Esophagus (tissue), 2 donors: Measurements from ENCODE around the gene PIGR. TPM values are rescaled to one million over a fixed set of nuclear protein-coding genes. Genes with fewer than 3 reads are reported as not detected.

Source experiments
- H3K27ac ChIP-seq, 2 donors: one replicate each; pipeline ENCODE4 v1.5.1; 2013; ENCODE audit warnings: low read depth in 2 of 2, mild to moderate bottlenecking in 2 of 2, inconsistent platforms in 1 of 2, low read length in 1 of 2, moderate library complexity in 1 of 2
- H3K27me3 ChIP-seq, 2 donors: one replicate each; pipeline ENCODE4 v1.6.1; 2013; ENCODE audit warnings: low read length in 2 of 2, control low read depth in 1 of 2, mild to moderate bottlenecking in 1 of 2; ENCODE audit not compliant: insufficient read depth in 2 of 2, control insufficient read depth in 1 of 2
- H3K36me3 ChIP-seq, 2 donors: one replicate each; pipeline ENCODE4 v1.6.1; 2013; ENCODE audit warnings: low read length in 1 of 2; ENCODE audit not compliant: control insufficient read depth in 2 of 2, insufficient read depth in 2 of 2
- H3K4me1 ChIP-seq, 2 donors: one replicate each; pipeline ENCODE4 v1.6.1; 2013; ENCODE audit warnings: low read length in 1 of 2; ENCODE audit not compliant: control insufficient read depth in 2 of 2, insufficient read depth in 2 of 2
- H3K4me3 ChIP-seq, 2 donors: one replicate each; pipeline ENCODE4 v1.5.1; 2013; ENCODE audit warnings: low read length in 2 of 2, mild to moderate bottlenecking in 2 of 2, low read depth in 1 of 2, moderate library complexity in 1 of 2
- H3K9me3 ChIP-seq, 2 donors: one replicate each; pipeline ENCODE4 v1.6.1; 2013; ENCODE audit warnings: mild to moderate bottlenecking in 2 of 2, low read depth in 1 of 2, low read length in 1 of 2, moderate library complexity in 1 of 2; ENCODE audit not compliant: control insufficient read depth in 2 of 2, insufficient read depth in 1 of 2
- WGBS, 2 donors: extraction: QIAGEN DNeasy Blood & Tissue Kit; methylation state at CpG; one replicate each; pipeline ENCODE4 v1.1.7; 2013; 5-methylcytosine and 5-hydroxymethylcytosine counted together
- polyA plus RNA-seq, 2 donors: library from polyadenylated mRNA; stranded (reverse); fragments of 200-250 nt; gene quantifications; one replicate each; pipeline ENCODE4 v1.2.3, GENCODE V29; 2013
- donor health status: healthy with polysubstance abuse.
- donor health status: Bipolar disorder and iron deficiency.

The PIGR gene
- 1 to 10 TPM in 1 of 2 donors, under 1 TPM in 1; 0.24 to 1.2 TPM for polyA plus RNA-seq

GRCh38 chr1:206946261-206946660 lies at the start of gene PIGR:
PIGR (minus strand) TSS chr1:206946466; CDS start chr1:206940531, 5,935 bp downstream.
- no peaks in the 10 kb centered on the region for H3K27me3 ChIP-seq
- WGBS, 2 donors = 59 to 71% methylated on average over 7 of the region's 7 CpGs
- H3K4me3 ChIP-seq = no peak within 1 kb of the TSS
- H3K27ac ChIP-seq = no peak within 1 kb of the TSS
- H3K4me1 ChIP-seq = peaks cover 0 to 2% of the 10 kb centered on the region in 2 donors
- no peaks in the 10 kb centered on the region for H3K36me3 ChIP-seq
- H3K9me3 ChIP-seq = no peaks in the 10 kb centered on the region

GRCh38 chr1:206992790-206993189 lies 46.5 kb upstream of the PIGR start:
- no peak overlapping the region for H3K4me3 ChIP-seq
- H3K27ac ChIP-seq = no peak overlapping the region
- H3K27me3 ChIP-seq = no peaks in the 10 kb centered on the region
- H3K4me1 ChIP-seq = no peaks in the 10 kb centered on the region
- H3K36me3 ChIP-seq = no peaks in the 10 kb centered on the region
- H3K9me3 ChIP-seq = no peaks in the 10 kb centered on the region

- Histone ChIP-seq H3K27ac (no peak overlapping the region), H3K4me3 (no peak overlapping the region), H3K9me3 (no peaks in the 10 kb centered on the region), H3K4me1 (no peaks in the 10 kb centered on the region), H3K36me3 (no peaks in the 10 kb centered on the region), H3K27me3 (no peaks in the 10 kb centered on the region)
- WGBS, 2 donors = 88 to 95% methylated on average over 1 of the region's 1 CpG
Observed at GRCh38 chr1:206987873-206988272, 41.6 kb upstream of the PIGR start.

GRCh38 chr1:206986885-206987284 lies 40.6 kb upstream of the PIGR start:
- Histone ChIP-seq H3K4me3 (no peak overlapping the region), H3K9me3 (no peaks in the 10 kb centered on the region), H3K27me3 (no peaks in the 10 kb centered on the region), H3K27ac (peak overlapping the region in 1 of 2 donors; percentile 11), H3K36me3 (no peaks in the 10 kb centered on the region), H3K4me1 (no peaks in the 10 kb centered on the region)
- 44 to 49% methylated on average over 3 of the region's 3 CpGs for WGBS, 2 donors

- Histone ChIP-seq H3K4me3 (no peak overlapping the region), H3K36me3 (no peaks in the 10 kb centered on the region), H3K9me3 (no peaks in the 10 kb centered on the region), H3K27me3 (no peaks in the 10 kb centered on the region), H3K4me1 (no peaks in the 10 kb centered on the region), H3K27ac (peak overlapping the region in 1 of 2 donors; percentile 13)
- 41 to 72% methylated on average over 3 of the region's 3 CpGs for WGBS, 2 donors
Observed at GRCh38 chr1:206986402-206986801, 40.1 kb upstream of the PIGR start.

- no peaks in the 10 kb centered on the region for H3K9me3 ChIP-seq
- 71 to 80% methylated on average over 10 of the region's 10 CpGs for WGBS, 2 donors
- no peaks in the 10 kb centered on the region for H3K36me3 ChIP-seq
- H3K4me1 ChIP-seq = no peaks in the 10 kb centered on the region
- no peak overlapping the region for H3K4me3 ChIP-seq
- H3K27me3 ChIP-seq = no peaks in the 10 kb centered on the region
- no peak overlapping the region for H3K27ac ChIP-seq
Observed at GRCh38 chr1:206985162-206985749, 39.0 kb upstream of the PIGR start.

- H3K36me3 ChIP-seq = no peaks in the 10 kb centered on the region
- no peaks in the 10 kb centered on the region for H3K4me1 ChIP-seq
- WGBS, 2 donors = 39 to 47% methylated on average over 4 of the region's 4 CpGs
- H3K9me3 ChIP-seq = no peaks in the 10 kb centered on the region
- H3K4me3 ChIP-seq = no peak overlapping the region
- H3K27ac ChIP-seq = no peak overlapping the region
- no peaks in the 10 kb centered on the region for H3K27me3 ChIP-seq
Observed at GRCh38 chr1:206982216-206982615, 36.0 kb upstream of the PIGR start.

GRCh38 chr1:206979379-206980043 lies 33.2 kb upstream of the PIGR start:
- 74 to 88% methylated on average over 3 of the region's 3 CpGs for WGBS, 2 donors
- H3K9me3 ChIP-seq = no peaks in the 10 kb centered on the region
- H3K27ac ChIP-seq = no peak overlapping the region
- H3K4me3 ChIP-seq = no peak overlapping the region
- no peaks in the 10 kb centered on the region for H3K4me1 ChIP-seq
- H3K36me3 ChIP-seq = no peaks in the 10 kb centered on the region
- no peaks in the 10 kb centered on the region for H3K27me3 ChIP-seq

- H3K36me3 ChIP-seq = no peaks in the 10 kb centered on the region
- no peaks in the 10 kb centered on the region for H3K27me3 ChIP-seq
- H3K4me1 ChIP-seq = no peaks in the 10 kb centered on the region
- H3K4me3 ChIP-seq = no peak overlapping the region
- no peaks in the 10 kb centered on the region for H3K9me3 ChIP-seq
- H3K27ac ChIP-seq = no peak overlapping the region
- 65 to 80% methylated on average over 7 of the region's 7 CpGs for WGBS, 2 donors
Observed at GRCh38 chr1:206978259-206978658, 32.0 kb upstream of the PIGR start.

GRCh38 chr1:206975306-206975705 lies 29.0 kb upstream of the PIGR start:
- Histone ChIP-seq H3K27ac (no peak overlapping the region), H3K4me3 (no peak overlapping the region), H3K36me3 (no peaks in the 10 kb centered on the region), H3K9me3 (no peaks in the 10 kb centered on the region), H3K27me3 (no peaks in the 10 kb centered on the region), H3K4me1 (no peaks in the 10 kb centered on the region)
- 79 to 89% methylated on average over 1 of the region's 1 CpG for WGBS, 2 donors
